NCI-H345 treated with DMSO at 0.1 percent for 48 hours (cell line): ENCODE measurements around the gene GRIK5.
"Not testable (repeated sequence)": the region's sequence is repeated elsewhere in the genome, so short reads cannot be mapped to it uniquely, and the experiment has no call there.

Experiments used
- DNase-seq: peaks from one replicate; lab custom pipeline; 2025; ENCODE audit not compliant: unreplicated experiment; lab: John Stamatoyannopoulos, UW

The GRIK5 gene

GRCh38 chr19:42023121-42023942, 46.7 kb downstream of the GRIK5 start:
- DNase-seq: no peak

- DNase-seq: no peak
These were observed 47.4 kb downstream of the GRIK5 start for GRCh38 chr19:42022616-42023015.

GRCh38 chr19:42021185-42021584, 48.8 kb downstream of the GRIK5 start:
- no peak for DNase-seq

GRCh38 chr19:42018503-42019193, 51.4 kb downstream of the GRIK5 start:
- no peak for DNase-seq

GRCh38 chr19:42017040-42017439, 53.0 kb downstream of the GRIK5 start:
- no peak for DNase-seq

- not testable (repeated sequence) for DNase-seq
These were observed 57.3 kb downstream of the GRIK5 start for GRCh38 chr19:42012747-42013146.

GRCh38 chr19:42010245-42011126, 59.5 kb downstream of the GRIK5 start:
- DNase-seq: no peak

GRCh38 chr19:42006569-42006968, 63.4 kb downstream of the GRIK5 start:
- no peak for DNase-seq

GRCh38 chr19:42005504-42005903, 64.5 kb downstream of the GRIK5 start:
- DNase-seq: no peak

GRCh38 chr19:42003506-42004294, 66.3 kb downstream of the GRIK5 start:
- no peak for DNase-seq

GRCh38 chr19:41999878-42000208, 70.2 kb downstream of the GRIK5 start:
- DNase-seq: no peak

- DNase-seq: no peak
These were observed 70.7 kb downstream of the GRIK5 start for GRCh38 chr19:41999071-41999877.

GRCh38 chr19:41998246-41999020, 71.6 kb downstream of the GRIK5 start:
- no peak for DNase-seq

GRCh38 chr19:41997851-41998229, 72.2 kb downstream of the GRIK5 start:
- no peak for DNase-seq

GRCh38 chr19:41997121-41997850, 72.7 kb downstream of the GRIK5 start:
- DNase-seq: no peak

GRCh38 chr19:41995959-41996797, 73.8 kb downstream of the GRIK5 start:
- no peak for DNase-seq
